H9 (cell line): Measurements from ENCODE around the gene COX8A. TPM values are rescaled to one million over a fixed set of nuclear protein-coding genes. Genes with fewer than 3 reads are reported as not detected.

Experiments
- DNase-seq: peaks from one replicate; pipeline ENCODE4 v3.0.0-alpha.2; 2017
- H2AFZ ChIP-seq: one replicate; pipeline ENCODE4 v1.6.1; 2013; ENCODE audit warnings: mild to moderate bottlenecking, low read length, control low read depth, moderate library complexity
- H2AK5ac ChIP-seq: 2 replicates; pipeline ENCODE4 v1.6.1; 2013; ENCODE audit warnings: low read length, control low read depth, mixed read lengths; ENCODE audit not compliant: insufficient read length
- H2BK120ac ChIP-seq: one replicate; pipeline ENCODE4 v1.6.1; 2013; ENCODE audit warnings: low read depth, mild to moderate bottlenecking, low read length, control low read depth, inconsistent platforms; ENCODE audit not compliant: poor library complexity, severe bottlenecking
- H2BK12ac ChIP-seq: 2 replicates; pipeline ENCODE4 v1.6.1; 2013; ENCODE audit warnings: low read length, control low read depth, mixed read lengths, low read depth; ENCODE audit not compliant: insufficient read length
- H2BK15ac ChIP-seq: 2 replicates; pipeline ENCODE4 v1.6.1; 2013; ENCODE audit warnings: low read depth, low read length, control low read depth
- H2BK20ac ChIP-seq: one replicate; pipeline ENCODE4 v1.6.1; 2013; ENCODE audit warnings: low read depth, mild to moderate bottlenecking, low read length, control low read depth, inconsistent platforms; ENCODE audit not compliant: poor library complexity, severe bottlenecking
- H2BK5ac ChIP-seq: 2 replicates; pipeline ENCODE4 v1.6.1; 2013; ENCODE audit warnings: low read length, control low read depth, mixed read lengths; ENCODE audit not compliant: insufficient read length
- H3K14ac ChIP-seq: 2 replicates; pipeline ENCODE4 v1.6.1; 2013; ENCODE audit warnings: low read length, control low read depth; ENCODE audit not compliant: insufficient read depth
- H3K18ac ChIP-seq: 2 replicates; pipeline ENCODE4 v1.6.1; 2013; ENCODE audit warnings: low read depth, mild to moderate bottlenecking, mixed read lengths, low read length, control low read depth; ENCODE audit not compliant: insufficient read length
- H3K23ac ChIP-seq: 2 replicates; pipeline ENCODE4 v1.6.1; 2013; ENCODE audit warnings: low read length, control low read depth, mixed read lengths, low read depth; ENCODE audit not compliant: insufficient read length
- H3K23me2 ChIP-seq: 2 replicates; pipeline ENCODE4 v1.6.1; 2013; ENCODE audit warnings: low read depth, mild to moderate bottlenecking, mixed read lengths, low read length, control low read depth; ENCODE audit not compliant: insufficient read length, poor library complexity, severe bottlenecking
- H3K27ac ChIP-seq: 2 replicates; pipeline ENCODE4 v1.5.1; 2013; ENCODE audit warnings: low read length, control low read depth, mixed read lengths, low read depth; ENCODE audit not compliant: insufficient read length
- H3K27me3 ChIP-seq: 2 replicates; pipeline ENCODE4 v1.6.1; 2013; ENCODE audit warnings: low read length, control low read depth, inconsistent platforms; ENCODE audit not compliant: insufficient read depth
- H3K4ac ChIP-seq: 2 replicates; pipeline ENCODE4 v1.6.1; 2013; ENCODE audit warnings: low read depth, mild to moderate bottlenecking, control low read depth, inconsistent platforms, low read length, moderate library complexity
- H3K4me1 ChIP-seq: 2 replicates; pipeline ENCODE4 v1.6.1; 2013; ENCODE audit warnings: low read length, control low read depth, inconsistent platforms; ENCODE audit not compliant: insufficient read depth
- H3K4me2 ChIP-seq: 2 replicates; pipeline ENCODE4 v1.6.1; 2013; ENCODE audit warnings: low read length, control low read depth, mixed read lengths; ENCODE audit not compliant: insufficient read length, insufficient read depth
- H3K56ac ChIP-seq: 2 replicates; pipeline ENCODE4 v1.6.1; 2013; ENCODE audit warnings: low read depth, mild to moderate bottlenecking, mixed read lengths, low read length, control low read depth; ENCODE audit not compliant: insufficient read length
- H3K79me1 ChIP-seq: 2 replicates; pipeline ENCODE4 v1.6.1; 2013; ENCODE audit warnings: low read depth, mild to moderate bottlenecking, moderate library complexity, low read length, control low read depth, inconsistent platforms; ENCODE audit not compliant: insufficient read depth, poor library complexity, severe bottlenecking
- H3K79me2 ChIP-seq: 2 replicates; pipeline ENCODE4 v1.6.1; 2013; ENCODE audit warnings: low read length, control low read depth, inconsistent platforms; ENCODE audit not compliant: insufficient read depth
- H3K9ac ChIP-seq: 2 replicates; pipeline ENCODE4 v1.6.1; 2013; ENCODE audit warnings: low read length, control low read depth, mixed read lengths; ENCODE audit not compliant: insufficient read length; ENCODE audit errors: extremely low read depth
- H3K9me3 ChIP-seq: one replicate; pipeline ENCODE4 v1.6.1; 2013; ENCODE audit warnings: low read depth, low read length, inconsistent platforms; ENCODE audit not compliant: control insufficient read depth
- H3T11ph ChIP-seq: one replicate; pipeline ENCODE4 v1.6.1; 2013; ENCODE audit warnings: mild to moderate bottlenecking, low read length, control low read depth, inconsistent platforms
- H4K20me1 ChIP-seq: one replicate; pipeline ENCODE4 v1.6.1; 2013; ENCODE audit not compliant: control insufficient read depth, insufficient read length, insufficient read depth
- H4K5ac ChIP-seq: 2 replicates; pipeline ENCODE4 v1.6.1; 2013; ENCODE audit warnings: low read depth, mild to moderate bottlenecking, mixed read lengths, low read length, control low read depth; ENCODE audit not compliant: insufficient read length
- H4K8ac ChIP-seq: replicated peaks from 2 replicates; pipeline ENCODE4 v1.6.1; 2013; ENCODE audit warnings: low read length, control low read depth, mixed read lengths, low read depth; ENCODE audit not compliant: insufficient read length
- H4K91ac ChIP-seq: 2 replicates; pipeline ENCODE4 v1.6.1; 2013; ENCODE audit warnings: low read depth, mild to moderate bottlenecking, moderate library complexity, mixed read lengths, low read length, control low read depth; ENCODE audit not compliant: insufficient read length
- H3K27ac Mint-ChIP-seq, 3 experiments: 2 replicates in 2 of 3; 3 replicates in 1 of 3; pipeline ENCODE4 v1.8.0; 2020 to 2021; ENCODE audit warnings: mixed read lengths in 3 of 3, mild to moderate bottlenecking in 1 of 3, moderate library complexity in 1 of 3
- H3K27me3 Mint-ChIP-seq: 2 replicates; pipeline ENCODE4 v1.8.0; 2021; ENCODE audit warnings: low read depth, mild to moderate bottlenecking, moderate library complexity, mixed read lengths
- H3K36me3 Mint-ChIP-seq, 3 experiments: 2 replicates in 2 of 3; 3 replicates in 1 of 3; pipeline ENCODE4 v1.8.0; 2020 to 2021; ENCODE audit warnings: low read depth in 3 of 3, mixed read lengths in 3 of 3; ENCODE audit not compliant: insufficient read depth in 1 of 3
- H3K4me1 Mint-ChIP-seq, 2 experiments: 2 replicates each; pipeline ENCODE4 v1.8.0; 2020; ENCODE audit warnings: mixed read lengths in 2 of 2
- H3K4me3 Mint-ChIP-seq, 2 experiments: 2 replicates in 1 of 2; 3 replicates in 1 of 2; pipeline ENCODE4 v1.8.0; 2020 to 2021; ENCODE audit warnings: mild to moderate bottlenecking in 2 of 2, mixed read lengths in 2 of 2, moderate library complexity in 1 of 2
- H3K9me3 Mint-ChIP-seq, 2 experiments: 2 replicates in 1 of 2; 3 replicates in 1 of 2; pipeline ENCODE4 v1.8.0; 2020; ENCODE audit warnings: mild to moderate bottlenecking in 2 of 2, mixed read lengths in 2 of 2, moderate library complexity in 1 of 2
- CTCF ChIP-seq: fragments of 200-600 bp; sonication (generic); conservative IDR thresholded peaks from 3 replicates; pipeline ENCODE4 v1.8.0; 2021; ENCODE audit warnings: antibody characterized with exemption, mild to moderate bottlenecking
- WGBS: extraction: QIAGEN DNeasy Blood & Tissue Kit; methylation state at CpG from one replicate; pipeline ENCODE4 v1.1.7; 2013; ENCODE audit warnings: missing lambda C conversion rate, low lambda C conversion rate, mixed read lengths; ENCODE audit not compliant: insufficient read length; ENCODE audit errors: extremely low coverage; 5-methylcytosine and 5-hydroxymethylcytosine counted together
- total RNA-seq: library from RNA; stranded (reverse); gene quantifications from 2 replicates; pipeline ENCODE4 v1.2.1, GENCODE V29; 2021

COX8A gene
- total RNA-seq, 1 experiment from 2014 or later: 429 TPM

GRCh38 chr11:63938479-63939396, 35.7 kb upstream of the COX8A start, which contains the start of gene NAA40:
Gene NAA40, plus strand, starts transcription at chr11:63939002. Its CDS starts 95 bp downstream, at chr11:63939097.
- Histone ChIP-seq H4K91ac (no peak within 1 kb of the TSS), H2BK120ac (no peak within 1 kb of the TSS), H4K5ac (no peak within 1 kb of the TSS), H3K56ac (no peak within 1 kb of the TSS), H3K18ac (peak within 1 kb of the TSS; percentile 93), H2AFZ (peak within 1 kb of the TSS; percentile 24), H3T11ph (no peak within 1 kb of the TSS), H3K79me1 (peaks cover 9% of the 10 kb centered on the region), H2AK5ac (no peak within 1 kb of the TSS), H3K79me2 (peaks cover 7% of the 10 kb centered on the region; the same call in 1 of the 2 replicates), H3K9me3 (no peaks in the 10 kb centered on the region), H3K4me2 (peak within 1 kb of the TSS; percentile 97), H3K27me3 (no peaks in the 10 kb centered on the region), H3K9ac (peak within 1 kb of the TSS; percentile 76), H4K8ac (no peak within 1 kb of the TSS), H3K14ac (peak within 1 kb of the TSS; percentile 97), H3K4ac (no peak within 1 kb of the TSS), H3K23me2 (peaks cover 11% of the 10 kb centered on the region), H3K4me1 (no peaks in the 10 kb centered on the region), H2BK5ac (no peak within 1 kb of the TSS), H2BK12ac (no peak within 1 kb of the TSS), H2BK15ac (no peak within 1 kb of the TSS), H3K27ac (peak within 1 kb of the TSS; percentile 36), H2BK20ac (no peak within 1 kb of the TSS), H4K20me1 (no peaks in the 10 kb centered on the region), H3K23ac (no peak within 1 kb of the TSS)
- Mint-ChIP-seq H3K4me3 (peak within 1 kb of the TSS; percentile 85 to 86), H3K27me3 (no peaks in the 10 kb centered on the region; the same call in 1 of the 2 replicates), H3K4me1 (peaks cover 14 to 19% of the 10 kb centered on the region in 2 experiments), H3K9me3 (no peaks in the 10 kb centered on the region), H3K36me3 (peaks cover 0 to 9% (median 5%) of the 10 kb centered on the region in 3 experiments; a peak in 5 of 7 replicates), H3K27ac (peak within 1 kb of the TSS; percentile 94 to 97 (median 97); a peak in 6 of 7 replicates)
- no CpG with 5 or more reads among the region's 92 CpGs for WGBS
- DNase-seq: peak; percentile 97
- TF ChIP-seq CTCF: no peak
